Osteoblast (primary cell): ENCODE data around the gene CHSY3. TPM values are rescaled to one million over a fixed set of nuclear protein-coding genes. Genes with fewer than 3 reads are reported as not detected.
A peak's percentile ranks its signal among the peaks of the same experiment; 100 is the strongest.

Source experiments
- DNase-seq: peaks from one replicate; pipeline ENCODE4 v3.0.0; 2011; ENCODE audit warnings: low spot score, mixed read lengths; ENCODE audit not compliant: insufficient read length; ENCODE audit errors: missing footprints
- H2AFZ ChIP-seq: 2 replicates; pipeline ENCODE4 v1.6.0; 2011; ENCODE audit warnings: mild to moderate bottlenecking, low read length
- H3K27ac ChIP-seq: 2 replicates; pipeline ENCODE4 v1.5.1; 2011; ENCODE audit warnings: mild to moderate bottlenecking, low read depth, low read length, moderate library complexity
- H3K27me3 ChIP-seq: 2 replicates; pipeline ENCODE4 v1.6.0; 2012; ENCODE audit warnings: mild to moderate bottlenecking, control low read depth, inconsistent platforms, low read length, moderate library complexity; ENCODE audit not compliant: insufficient read depth
- H3K36me3 ChIP-seq: 2 replicates; pipeline ENCODE4 v1.5.1; 2011; ENCODE audit warnings: mild to moderate bottlenecking, low read length, control low read depth, moderate library complexity; ENCODE audit not compliant: insufficient read depth
- H3K4me1 ChIP-seq: 2 replicates; pipeline ENCODE4 v1.5.1; 2011; ENCODE audit warnings: mild to moderate bottlenecking, low read length, control low read depth, moderate library complexity; ENCODE audit not compliant: insufficient read depth
- H3K4me2 ChIP-seq: 2 replicates; pipeline ENCODE4 v1.6.0; 2011; ENCODE audit warnings: mild to moderate bottlenecking, low read length; ENCODE audit not compliant: insufficient read depth
- H3K4me3 ChIP-seq: fragments of 200-600 bp; sonication (generic); 3 replicates; pipeline ENCODE4 v1.5.1; 2012; ENCODE audit warnings: mild to moderate bottlenecking, low read length, inconsistent platforms; ENCODE audit not compliant: insufficient read depth
- H3K79me2 ChIP-seq: 2 replicates; pipeline ENCODE4 v1.6.0; 2012; ENCODE audit warnings: mild to moderate bottlenecking, low read length, control low read depth, inconsistent platforms; ENCODE audit not compliant: insufficient read depth
- H3K9me3 ChIP-seq: 2 replicates; pipeline ENCODE4 v1.5.1; 2011; ENCODE audit warnings: low read depth, low read length, control low read depth
- H4K20me1 ChIP-seq: 2 replicates; pipeline ENCODE4 v1.6.0; 2012; ENCODE audit warnings: mild to moderate bottlenecking, low read length, control low read depth; ENCODE audit not compliant: insufficient read depth
- CTCF ChIP-seq: IDR thresholded peaks from 2 replicates; pipeline ENCODE4 v1.5.1; 2011; ENCODE audit warnings: mild to moderate bottlenecking, low read depth, low read length, moderate library complexity; ENCODE audit errors: extremely low read depth
- total RNA-seq: library from RNA; depleted of rRNA; stranded (reverse); fragments of >200 nt; gene quantifications from 2 replicates; pipeline ENCODE4 v1.2.3, GENCODE V29; 2012

The CHSY3 gene
- total RNA-seq, 1 donor, result 12.3 TPM

- H3K4me1 ChIP-seq, result peaks cover 17% of the 10 kb centered on the region
- H2AFZ ChIP-seq, result no peak overlapping the region
- H3K36me3 ChIP-seq, result no peaks in the 10 kb centered on the region
- H4K20me1 ChIP-seq, result no peaks in the 10 kb centered on the region
- no peak for DNase-seq
- no peaks in the 10 kb centered on the region for H3K79me2 ChIP-seq
- no peak for TF ChIP-seq CTCF
- H3K4me3 ChIP-seq, result no peak overlapping the region
- no peaks in the 10 kb centered on the region for H3K27me3 ChIP-seq
- H3K27ac ChIP-seq, result no peak overlapping the region
- no peaks in the 10 kb centered on the region for H3K9me3 ChIP-seq
- no peak overlapping the region for H3K4me2 ChIP-seq
These were observed 198.1 kb downstream of the CHSY3 start for GRCh38 chr5:130102375-130102774.

DNA sequence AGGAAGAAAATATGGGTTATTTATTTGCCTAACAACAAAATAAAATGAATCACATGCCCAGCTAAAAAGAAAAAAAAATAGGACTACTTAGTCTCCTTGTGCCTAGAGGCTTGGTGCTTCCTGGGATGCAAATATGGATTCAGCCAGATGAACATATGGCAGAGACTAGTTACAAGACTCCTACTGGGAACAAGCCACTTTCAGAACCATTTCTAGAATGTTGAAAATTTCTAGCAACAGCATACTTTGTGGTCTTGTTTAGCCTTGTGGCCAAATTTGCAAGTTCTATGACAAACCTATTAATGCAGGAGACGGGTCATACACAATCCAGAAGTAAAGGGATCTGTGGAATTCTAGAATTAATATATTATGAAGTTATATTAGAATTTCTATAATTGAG, 198.7 kb downstream of the CHSY3 start:
- H3K4me2 ChIP-seq, result no peak overlapping the region
- no peak for TF ChIP-seq CTCF
- H3K36me3 ChIP-seq, result no peaks in the 10 kb centered on the region
- no peaks in the 10 kb centered on the region for H3K27me3 ChIP-seq
- no peak overlapping the region for H3K4me3 ChIP-seq
- DNase-seq, result no peak
- H4K20me1 ChIP-seq, result no peaks in the 10 kb centered on the region
- no peak overlapping the region for H2AFZ ChIP-seq
- H3K4me1 ChIP-seq, result peaks cover 17% of the 10 kb centered on the region
- H3K79me2 ChIP-seq, result no peaks in the 10 kb centered on the region
- H3K27ac ChIP-seq, result no peak overlapping the region
- no peaks in the 10 kb centered on the region for H3K9me3 ChIP-seq

GRCh38 chr5:130104895-130105688, 200.8 kb downstream of the CHSY3 start:
- Histone ChIP-seq H2AFZ (no peak overlapping the region), H3K4me3 (no peak overlapping the region), H3K79me2 (no peaks in the 10 kb centered on the region), H3K4me2 (peak overlapping the region; percentile 12), H3K36me3 (no peaks in the 10 kb centered on the region), H4K20me1 (no peaks in the 10 kb centered on the region), H3K9me3 (no peaks in the 10 kb centered on the region), H3K27me3 (no peaks in the 10 kb centered on the region), H3K4me1 (peaks cover 21% of the 10 kb centered on the region), H3K27ac (peak overlapping the region; percentile 40)
- TF ChIP-seq CTCF, result no peak
- DNase-seq, result no peak

- no peaks in the 10 kb centered on the region for H3K9me3 ChIP-seq
- no peak overlapping the region for H2AFZ ChIP-seq
- peaks cover 24% of the 10 kb centered on the region for H3K4me1 ChIP-seq
- no peaks in the 10 kb centered on the region for H3K79me2 ChIP-seq
- H4K20me1 ChIP-seq, result no peaks in the 10 kb centered on the region
- no peak overlapping the region for H3K4me2 ChIP-seq
- no peak for DNase-seq
- no peak for TF ChIP-seq CTCF
- H3K4me3 ChIP-seq, result no peak overlapping the region
- H3K36me3 ChIP-seq, result no peaks in the 10 kb centered on the region
- H3K27me3 ChIP-seq, result no peaks in the 10 kb centered on the region
- no peak overlapping the region for H3K27ac ChIP-seq
These were observed 202.2 kb downstream of the CHSY3 start for GRCh38 chr5:130106480-130106879.
